Neural progenitor cell (in vitro differentiated cells): ENCODE measurements around the gene STAG3. TPM values are rescaled to one million over a fixed set of nuclear protein-coding genes. Genes with fewer than 3 reads are reported as not detected.
"Not testable (repeated sequence)": the region's sequence is repeated elsewhere in the genome, so short reads cannot be mapped to it uniquely, and the experiment has no call there.

Experiments used
- DNase-seq: peaks from one replicate; pipeline ENCODE4 v3.0.0-alpha.2; 2016; ENCODE audit warnings: low spot score
- H2AFZ ChIP-seq: fragments of 200-600 bp; sonication (generic); replicated peaks from 2 replicates; pipeline ENCODE4 v1.6.1; 2016; ENCODE audit warnings: antibody characterized with exemption
- H3F3A ChIP-seq: fragments of 200-600 bp; sonication (generic); 2 replicates; pipeline ENCODE4 v1.6.1; 2016; ENCODE audit warnings: antibody characterized with exemption, low read depth
- H3K27ac ChIP-seq: fragments of 200-600 bp; sonication (generic); 2 replicates; pipeline ENCODE4 v1.5.1; 2016; ENCODE audit warnings: mild to moderate bottlenecking
- H3K27me3 ChIP-seq: fragments of 200-600 bp; sonication (generic); 2 replicates; pipeline ENCODE4 v1.6.1; 2016; ENCODE audit warnings: mild to moderate bottlenecking, moderate library complexity
- H3K36me3 ChIP-seq: fragments of 200-600 bp; sonication (generic); 2 replicates; pipeline ENCODE4 v1.5.1; 2016
- H3K4me1 ChIP-seq: fragments of 200-600 bp; sonication (generic); 2 replicates; pipeline ENCODE4 v1.6.1; 2016; ENCODE audit warnings: mixed run types
- H3K4me2 ChIP-seq: fragments of 200-600 bp; sonication (generic); 2 replicates; pipeline ENCODE4 v1.6.1; 2016
- H3K4me3 ChIP-seq: fragments of 200-600 bp; sonication (generic); 2 replicates; pipeline ENCODE4 v1.5.1; 2016
- H3K79me2 ChIP-seq: fragments of 200-600 bp; sonication (generic); 2 replicates; pipeline ENCODE4 v1.6.1; 2016; ENCODE audit warnings: low read depth
- H3K9ac ChIP-seq: fragments of 200-600 bp; sonication (generic); 2 replicates; pipeline ENCODE4 v1.6.1; 2016
- H3K9me3 ChIP-seq: fragments of 200-600 bp; sonication (generic); 2 replicates; pipeline ENCODE4 v1.5.1; 2016; ENCODE audit warnings: low read depth
- H4K20me1 ChIP-seq: fragments of 200-600 bp; sonication (generic); 2 replicates; pipeline ENCODE4 v1.6.1; 2016; ENCODE audit warnings: low read depth
- H3K27ac Mint-ChIP-seq: 3 replicates; pipeline ENCODE4 v1.8.0; 2021; ENCODE audit warnings: mixed read lengths
- H3K27me3 Mint-ChIP-seq: 2 replicates; pipeline ENCODE4 v1.8.0; 2022; ENCODE audit warnings: low read depth, mild to moderate bottlenecking, inconsistent platforms, moderate library complexity, mixed read lengths; ENCODE audit not compliant: insufficient read depth
- H3K36me3 Mint-ChIP-seq: 3 replicates; pipeline ENCODE4 v1.8.0; 2021; ENCODE audit warnings: mixed read lengths
- H3K4me1 Mint-ChIP-seq: 3 replicates; pipeline ENCODE4 v1.8.0; 2021; ENCODE audit warnings: mixed read lengths
- H3K4me3 Mint-ChIP-seq: 3 replicates; pipeline ENCODE4 v1.8.0; 2021; ENCODE audit warnings: mild to moderate bottlenecking, moderate library complexity, mixed read lengths
- H3K9me3 Mint-ChIP-seq: 3 replicates; pipeline ENCODE4 v1.8.0; 2020; ENCODE audit warnings: mixed read lengths
- CTCF ChIP-seq: fragments of 200-600 bp; sonication (generic); IDR thresholded peaks from 2 replicates; pipeline ENCODE4 v1.5.1; 2017; ENCODE audit warnings: antibody characterized with exemption, mild to moderate bottlenecking
- EZH2 ChIP-seq: fragments of 200-600 bp; sonication (generic); IDR thresholded peaks from 2 replicates; pipeline ENCODE4 v1.6.1; 2017; ENCODE audit warnings: antibody characterized with exemption, mild to moderate bottlenecking, moderate library complexity
- EZH2phosphoT487 ChIP-seq: fragments of 200-600 bp; sonication (generic); IDR thresholded peaks from 2 replicates; pipeline ENCODE4 v1.6.1; 2017; ENCODE audit warnings: antibody characterized with exemption
- total RNA-seq: library from RNA; depleted of rRNA; stranded (reverse); fragments of >200 nt; gene quantifications from 2 replicates; pipeline ENCODE4 v1.2.3, GENCODE V29; 2015; ENCODE audit warnings: low replicate concordance

Gene STAG3
- total RNA-seq, 1 donor from 2014 or later: 0.58 TPM

GRCh38 chr7:100174582-100174981, 3.1 kb upstream of the STAG3 start:
- Histone ChIP-seq H2AFZ (no peak overlapping the region), H3K27ac (no peak overlapping the region), H3K79me2 (peaks cover 10% of the 10 kb centered on the region), H3K4me1 (peaks cover 23% of the 10 kb centered on the region), H3K9ac (no peak overlapping the region), H3K4me2 (no peak overlapping the region), H3K4me3 (no peak overlapping the region), H3K36me3 (no peaks in the 10 kb centered on the region), H3K9me3 (no peaks in the 10 kb centered on the region), H4K20me1 (peaks cover 60% of the 10 kb centered on the region), H3K27me3 (peaks cover 36% of the 10 kb centered on the region), H3F3A (peaks cover 28% of the 10 kb centered on the region)
- H3K27me3 Mint-ChIP-seq: peaks cover 11% of the 10 kb centered on the region
- no peaks in the 10 kb centered on the region for H3K9me3 Mint-ChIP-seq
- DNase-seq: no peak
- peak overlapping the region; percentile 83 for H3K4me3 Mint-ChIP-seq
- peaks cover 31% of the 10 kb centered on the region for H3K4me1 Mint-ChIP-seq
- H3K36me3 Mint-ChIP-seq: peaks cover 18% of the 10 kb centered on the region
- no peak overlapping the region for H3K27ac Mint-ChIP-seq
- no peak for TF ChIP-seq CTCF
- TF ChIP-seq EZH2phosphoT487: no peak
- no peak for TF ChIP-seq EZH2

GRCh38 chr7:100175296-100175935, 2.3 kb upstream of the STAG3 start:
- Mint-ChIP-seq H3K4me1 (peaks cover 26% of the 10 kb centered on the region), H3K27ac (no peak overlapping the region), H3K27me3 (peaks cover 11% of the 10 kb centered on the region), H3K9me3 (no peaks in the 10 kb centered on the region), H3K4me3 (peak overlapping the region; percentile 83), H3K36me3 (peaks cover 18% of the 10 kb centered on the region)
- Histone ChIP-seq H3K9ac (no peak overlapping the region), H3K79me2 (peaks cover 10% of the 10 kb centered on the region), H3K36me3 (no peaks in the 10 kb centered on the region), H3K4me1 (peaks cover 21% of the 10 kb centered on the region), H3F3A (peaks cover 21% of the 10 kb centered on the region), H4K20me1 (peaks cover 52% of the 10 kb centered on the region), H2AFZ (no peak overlapping the region), H3K9me3 (no peaks in the 10 kb centered on the region), H3K4me3 (no peak overlapping the region), H3K27ac (no peak overlapping the region), H3K4me2 (peak overlapping the region; percentile 87), H3K27me3 (peaks cover 36% of the 10 kb centered on the region)
- no peak for TF ChIP-seq EZH2
- TF ChIP-seq CTCF: no peak
- no peak for TF ChIP-seq EZH2phosphoT487
- no peak for DNase-seq

- DNase-seq: no peak
- H3K27me3 ChIP-seq: peaks cover 26% of the 10 kb centered on the region
- peak overlapping the region; percentile 87 for H3K4me2 ChIP-seq
- Mint-ChIP-seq H3K4me3 (peak overlapping the region; percentile 94), H3K36me3 (peaks cover 15% of the 10 kb centered on the region), H3K27me3 (peaks cover 9% of the 10 kb centered on the region), H3K4me1 (peaks cover 23% of the 10 kb centered on the region), H3K27ac (no peak overlapping the region), H3K9me3 (no peaks in the 10 kb centered on the region)
- H3F3A ChIP-seq: peaks cover 17% of the 10 kb centered on the region
- no peak overlapping the region for H3K27ac ChIP-seq
- no peaks in the 10 kb centered on the region for H3K36me3 ChIP-seq
- peak overlapping the region; percentile 95 for H3K4me3 ChIP-seq
- TF ChIP-seq EZH2 (no peak), CTCF (no peak)
- peaks cover 43% of the 10 kb centered on the region for H4K20me1 ChIP-seq
- peak overlapping the region; percentile 83 for H2AFZ ChIP-seq
- peaks cover 13% of the 10 kb centered on the region for H3K4me1 ChIP-seq
- peak overlapping the region; percentile 64 for H3K9ac ChIP-seq
- no peaks in the 10 kb centered on the region for H3K9me3 ChIP-seq
- H3K79me2 ChIP-seq: peaks cover 10% of the 10 kb centered on the region
Measured at GRCh38 chr7:100176096-100177044, 1.3 kb upstream of the STAG3 start.

- not testable (repeated sequence) for H3K36me3 Mint-ChIP-seq, H3K9me3 Mint-ChIP-seq, H3K9me3 ChIP-seq, H3K27ac ChIP-seq, H3F3A ChIP-seq, H3K4me1 ChIP-seq, H3K4me3 Mint-ChIP-seq, H3K27me3 Mint-ChIP-seq, H3K4me2 ChIP-seq, H3K27ac Mint-ChIP-seq, H3K9ac ChIP-seq, H2AFZ ChIP-seq, H3K36me3 ChIP-seq, DNase-seq, H3K4me3 ChIP-seq
- H3K27me3 ChIP-seq: peaks cover 16% of the 10 kb centered on the region
- H3K4me1 Mint-ChIP-seq: peaks cover 22% of the 10 kb centered on the region
- H4K20me1 ChIP-seq: peaks cover 15% of the 10 kb centered on the region
- H3K79me2 ChIP-seq: peaks cover 10% of the 10 kb centered on the region
Measured at GRCh38 chr7:100180084-100180483, 2.4 kb downstream of the STAG3 start.

GRCh38 chr7:100182616-100183015, 4.9 kb downstream of the STAG3 start:
- H3K9ac ChIP-seq, H3K9me3 Mint-ChIP-seq, H3K4me1 Mint-ChIP-seq, H3K4me3 ChIP-seq, H3K27me3 Mint-ChIP-seq, H3K27ac ChIP-seq, H3K9me3 ChIP-seq, H3K4me3 Mint-ChIP-seq, H3K79me2 ChIP-seq, DNase-seq, H3K36me3 Mint-ChIP-seq, H3F3A ChIP-seq, H3K4me1 ChIP-seq, H3K27ac Mint-ChIP-seq, H4K20me1 ChIP-seq, H3K4me2 ChIP-seq, H3K36me3 ChIP-seq, H2AFZ ChIP-seq: not testable (repeated sequence)
- H3K27me3 ChIP-seq: peaks cover 16% of the 10 kb centered on the region
